Neural cell (in vitro differentiated cells): ENCODE data around the gene USP7. TPM values are rescaled to one million over a fixed set of nuclear protein-coding genes. Genes with fewer than 3 reads are reported as not detected.

Experiments used
- H2AFZ ChIP-seq: fragments of 200-600, 300-800 bp; sonication (generic), shearing (Covaris generic); 2 replicates; pipeline ENCODE4 v1.6.0; 2014; ENCODE audit warnings: low read depth, mild to moderate bottlenecking, antibody characterized with exemption, low read length, moderate library complexity
- H3F3A ChIP-seq: fragments of 200-600 bp; shearing (Covaris generic); 2 replicates; pipeline ENCODE4 v1.6.1; 2016; ENCODE audit warnings: mild to moderate bottlenecking, moderate library complexity, mixed read lengths, antibody characterized with exemption, low read length; ENCODE audit not compliant: insufficient read depth, poor library complexity, severe bottlenecking
- H3K27ac ChIP-seq: fragments of 200-600, 300-800 bp; sonication (generic), shearing (Covaris generic); 2 replicates; pipeline ENCODE4 v1.5.1; 2014; ENCODE audit warnings: mild to moderate bottlenecking, low read length, moderate library complexity
- H3K27me3 ChIP-seq: fragments of 300-800, 200-600 bp; sonication (generic), shearing (Covaris generic); 2 replicates; pipeline ENCODE4 v1.6.0; 2014; ENCODE audit warnings: mild to moderate bottlenecking, low read depth, low read length, moderate library complexity; ENCODE audit not compliant: insufficient read depth
- H3K36me3 ChIP-seq: fragments of 300-800, 200-600 bp; sonication (generic), shearing (Covaris generic); 2 replicates; pipeline ENCODE4 v1.5.1; 2014; ENCODE audit warnings: mild to moderate bottlenecking, antibody characterized with exemption, low read length, moderate library complexity; ENCODE audit not compliant: insufficient read depth
- H3K4me2 ChIP-seq: fragments of 300-800, 200-600 bp; sonication (generic), shearing (Covaris generic); 2 replicates; pipeline ENCODE4 v1.6.0; 2014; ENCODE audit warnings: mild to moderate bottlenecking, low read length
- H3K4me3 ChIP-seq: fragments of 300-800, 200-600 bp; sonication (generic), shearing (Covaris generic); 2 replicates; pipeline ENCODE4 v1.5.1; 2014; ENCODE audit warnings: mild to moderate bottlenecking, low read length, moderate library complexity
- H3K79me2 ChIP-seq: fragments of 200-600 bp; shearing (Covaris generic); replicated peaks from 2 replicates; pipeline ENCODE4 v1.6.0; 2014; ENCODE audit warnings: mild to moderate bottlenecking, low read length, moderate library complexity; ENCODE audit not compliant: insufficient read depth
- H3K9ac ChIP-seq: fragments of 300-800, 200-600 bp; sonication (generic), shearing (Covaris generic); 2 replicates; pipeline ENCODE4 v1.6.1; 2016; ENCODE audit warnings: mild to moderate bottlenecking, low read length, mixed read lengths
- H3K9me2 ChIP-seq: fragments of 200-600 bp; shearing (Covaris generic); 2 replicates; pipeline ENCODE4 v1.6.1; 2016; ENCODE audit warnings: mild to moderate bottlenecking, low read length, mixed read lengths; ENCODE audit not compliant: insufficient read depth
- H3K9me3 ChIP-seq: fragments of 200-600, 300-800 bp; sonication (generic), shearing (Covaris generic); 2 replicates; pipeline ENCODE4 v1.6.1; 2016; ENCODE audit warnings: mild to moderate bottlenecking, mixed run types, low read length, moderate library complexity, mixed read lengths
- H4K20me1 ChIP-seq: fragments of 200-600 bp; shearing (Covaris generic); 2 replicates; pipeline ENCODE4 v1.6.1; 2016; ENCODE audit warnings: mild to moderate bottlenecking, mixed run types; ENCODE audit not compliant: insufficient read depth
- CTCF ChIP-seq: fragments of 450-650 bp; IDR thresholded peaks from 2 replicates; pipeline ENCODE4 v1.5.1; 2014; ENCODE audit warnings: antibody characterized with exemption, mild to moderate bottlenecking, moderate library complexity; ENCODE audit not compliant: poor library complexity, severe bottlenecking
- EP300 ChIP-seq: fragments of 450-650 bp; conservative IDR thresholded peaks from 2 replicates; pipeline ENCODE4 v1.6.1; 2014; ENCODE audit warnings: antibody characterized with exemption, mild to moderate bottlenecking, moderate library complexity; ENCODE audit not compliant: poor library complexity, severe bottlenecking
- EZH2 ChIP-seq: fragments of 200-600, 300-800 bp; shearing (Covaris generic), sonication (generic); IDR thresholded peaks from 2 replicates; pipeline ENCODE4 v1.6.1; 2014; ENCODE audit warnings: antibody characterized with exemption, low read length, borderline replicate concordance, mild to moderate bottlenecking; ENCODE audit not compliant: insufficient read depth, poor library complexity, severe bottlenecking
- MXI1 ChIP-seq: fragments of 450-650 bp; conservative IDR thresholded peaks from 2 replicates; pipeline ENCODE4 v1.6.1; 2014; ENCODE audit warnings: antibody characterized with exemption, mild to moderate bottlenecking; ENCODE audit not compliant: poor library complexity, severe bottlenecking
- POLR2AphosphoS5 ChIP-seq: IDR thresholded peaks from 2 replicates; pipeline ENCODE4 v1.6.1; 2012
- RAD21 ChIP-seq: fragments of 450-650 bp; conservative IDR thresholded peaks from 2 replicates; pipeline ENCODE4 v1.6.1; 2014; ENCODE audit warnings: antibody characterized with exemption, mild to moderate bottlenecking, moderate library complexity
- REST ChIP-seq: IDR thresholded peaks from 2 replicates; pipeline ENCODE4 v1.6.1; 2012; ENCODE audit warnings: borderline replicate concordance
- SMC3 ChIP-seq: fragments of 450-650 bp; conservative IDR thresholded peaks from 2 replicates; pipeline ENCODE4 v1.6.1; 2014; ENCODE audit warnings: antibody characterized with exemption, mild to moderate bottlenecking, moderate library complexity; ENCODE audit not compliant: poor library complexity
- TAF1 ChIP-seq: IDR thresholded peaks from 2 replicates; pipeline ENCODE4 v1.6.1; 2012; ENCODE audit warnings: low read depth
- polyA plus RNA-seq: library from polyadenylated mRNA; depleted of rRNA; stranded (reverse); fragments of >200 nt; gene quantifications from 2 replicates; pipeline ENCODE4 v1.2.3, GENCODE V29; 2014

The USP7 gene
- polyA plus RNA-seq, 1 donor from 2014 or later, result 52.5 TPM

GRCh38 chr16:8937803-8938202, 25.9 kb downstream of the USP7 start:
- Histone ChIP-seq H3K4me2 (no peak overlapping the region), H2AFZ (no peak overlapping the region), H3K27ac (no peak overlapping the region), H3F3A (no peaks in the 10 kb centered on the region), H3K79me2 (peaks cover 89% of the 10 kb centered on the region), H3K9ac (no peak overlapping the region), H3K9me2 (no peaks in the 10 kb centered on the region), H3K9me3 (no peaks in the 10 kb centered on the region), H3K4me3 (no peak overlapping the region), H3K36me3 (no peaks in the 10 kb centered on the region), H4K20me1 (no peaks in the 10 kb centered on the region), H3K27me3 (no peaks in the 10 kb centered on the region)
- TF ChIP-seq CTCF, result no peak
- TF ChIP-seq EP300, result no peak
- no peak for TF ChIP-seq SMC3
- no peak for TF ChIP-seq MXI1
- no peak for TF ChIP-seq EZH2

GRCh38 chr16:8936421-8936820, 27.3 kb downstream of the USP7 start:
- TF ChIP-seq POLR2AphosphoS5 (no peak), CTCF (peak; percentile 52), EP300 (no peak), TAF1 (no peak), RAD21 (peak; percentile 24), EZH2 (no peak)
- Histone ChIP-seq H3K9me2 (no peaks in the 10 kb centered on the region), H3K27me3 (no peaks in the 10 kb centered on the region), H3F3A (no peaks in the 10 kb centered on the region), H3K9me3 (no peaks in the 10 kb centered on the region), H2AFZ (no peak overlapping the region), H3K4me2 (no peak overlapping the region), H3K9ac (no peak overlapping the region), H3K36me3 (no peaks in the 10 kb centered on the region), H3K27ac (no peak overlapping the region), H4K20me1 (peaks cover 8% of the 10 kb centered on the region), H3K4me3 (no peak overlapping the region), H3K79me2 (peaks cover 91% of the 10 kb centered on the region)

- H2AFZ ChIP-seq, result no peak overlapping the region
- no peak overlapping the region for H3K4me3 ChIP-seq
- H3K36me3 ChIP-seq, result no peaks in the 10 kb centered on the region
- H3F3A ChIP-seq, result no peaks in the 10 kb centered on the region
- no peak overlapping the region for H3K27ac ChIP-seq
- H3K9me3 ChIP-seq, result no peaks in the 10 kb centered on the region
- peaks cover 8% of the 10 kb centered on the region for H4K20me1 ChIP-seq
- H3K79me2 ChIP-seq, result peaks cover 91% of the 10 kb centered on the region
- no peaks in the 10 kb centered on the region for H3K27me3 ChIP-seq
- no peak overlapping the region for H3K9ac ChIP-seq
- TF ChIP-seq EZH2 (no peak), EP300 (no peak), RAD21 (no peak), REST (no peak), TAF1 (no peak), CTCF (no peak), MXI1 (no peak), POLR2AphosphoS5 (no peak), SMC3 (no peak)
- no peaks in the 10 kb centered on the region for H3K9me2 ChIP-seq
- no peak overlapping the region for H3K4me2 ChIP-seq
Measured at GRCh38 chr16:8935989-8936388, 27.7 kb downstream of the USP7 start.
